Caki2 (cell line): Measurements from ENCODE around the gene PCARE. TPM values are rescaled to one million over a fixed set of nuclear protein-coding genes. Genes with fewer than 3 reads are reported as not detected.

ENCODE experiments used
- DNase-seq: peaks from one replicate; pipeline ENCODE4 v3.0.0-alpha.2; 2015; ENCODE audit warnings: low read depth
- in situ Hi-C: cut with HindIII; loops from 2 replicates; pipeline ENCODE4 v1.10.0; 2016; ENCODE audit warnings: low sequenced_read_pairs, low pct_unique_long_range_greater_than_20kb, mixed read lengths
- total RNA-seq: library from RNA; depleted of rRNA; stranded (reverse); fragments of >200 nt; shearing (Covaris generic); gene quantifications from 2 replicates; pipeline ENCODE4 v1.2.3, GENCODE V29; 2014; ENCODE audit warnings: low replicate concordance

PCARE gene
- total RNA-seq, 1 experiment from 2014 or later, result not detected

GRCh38 chr2:29051730-29052129, 22.6 kb downstream of the PCARE start:
- no peak for DNase-seq
- in situ Hi-C loops, result no loop called here

DNA sequence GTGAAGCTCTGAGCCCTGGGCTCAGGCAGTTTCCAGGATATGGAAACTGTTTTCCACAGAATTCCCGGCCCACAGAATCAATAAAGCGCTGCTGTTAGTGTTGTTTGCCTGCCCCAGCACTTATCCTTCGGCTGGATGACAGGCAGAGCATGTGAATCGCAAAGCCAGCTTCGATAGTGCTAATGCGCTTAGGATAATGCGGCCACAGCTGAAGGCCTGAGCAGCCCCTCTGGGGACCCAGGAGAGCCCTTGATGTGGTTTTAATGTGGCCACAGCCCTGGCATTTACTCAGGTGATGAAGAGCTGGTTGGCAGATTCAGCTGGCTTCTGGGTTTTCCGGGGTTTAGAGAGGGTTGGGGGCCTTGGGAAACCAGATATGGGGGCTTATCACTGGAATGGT, 23.7 kb downstream of the PCARE start:
- DNase-seq, result no peak
- in situ Hi-C loops, result no loop called here

GRCh38 chr2:29047083-29047845, 27.1 kb downstream of the PCARE start:
- DNase-seq, result no peak
- in situ Hi-C loops, result no loop called here

- in situ Hi-C loops, result no loop called here
- no peak for DNase-seq
Measured at GRCh38 chr2:29046321-29046720, 28.0 kb downstream of the PCARE start.

GRCh38 chr2:29044459-29044858, 29.9 kb downstream of the PCARE start:
- in situ Hi-C loops, result no loop called here
- no peak for DNase-seq

GRCh38 chr2:29042561-29043075, 31.7 kb downstream of the PCARE start:
- in situ Hi-C loops, result no loop called here
- DNase-seq, result no peak

GRCh38 chr2:29041161-29041660, 33.1 kb downstream of the PCARE start:
- in situ Hi-C loops, result no loop called here
- DNase-seq, result no peak

DNA sequence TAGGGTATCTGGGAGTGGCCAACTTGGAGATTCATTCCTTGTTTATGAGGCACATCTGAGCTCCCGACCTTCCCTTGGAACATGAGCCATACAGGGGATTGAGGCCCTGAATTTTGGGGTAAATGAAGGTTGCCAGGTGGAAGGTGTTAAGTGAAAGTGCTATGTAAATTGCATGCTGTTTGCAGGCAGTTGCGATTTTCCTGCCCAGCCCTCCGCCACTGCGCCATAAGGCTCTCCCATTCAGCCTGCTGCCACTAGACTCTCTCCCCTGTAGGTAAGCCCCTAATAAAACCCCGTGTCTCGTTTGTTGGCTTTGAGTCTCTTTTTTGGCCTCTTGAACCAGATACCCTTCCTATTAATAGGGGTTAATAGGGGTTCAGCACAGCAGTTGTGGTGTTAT, 33.8 kb downstream of the PCARE start:
- in situ Hi-C loops, result no loop called here
- DNase-seq, result no peak

- in situ Hi-C loops, result no loop called here
Measured at GRCh38 chr2:29039718-29040480, 34.4 kb downstream of the PCARE start.

GRCh38 chr2:29035016-29035745, 39.1 kb downstream of the PCARE start:
- in situ Hi-C loops, result no loop called here
- no peak for DNase-seq

More at GRCh38 chr2:29039718-29040480, 34.4 kb downstream of the PCARE start:
- no peak for DNase-seq

- no peak for DNase-seq
Measured at GRCh38 chr2:29033656-29034055, 40.7 kb downstream of the PCARE start.

GRCh38 chr2:29033172-29033571, 41.2 kb downstream of the PCARE start:
- in situ Hi-C loops, result no loop called here

More at GRCh38 chr2:29033656-29034055, 40.7 kb downstream of the PCARE start:
- in situ Hi-C loops, result no loop called here

GRCh38 chr2:29032189-29032588, 42.1 kb downstream of the PCARE start:
- in situ Hi-C loops, result no loop called here
- no peak for DNase-seq

More at GRCh38 chr2:29033172-29033571, 41.2 kb downstream of the PCARE start:
- DNase-seq, result peak; percentile 72

- DNase-seq, result no peak
- in situ Hi-C loops, result no loop called here
Measured at GRCh38 chr2:29031046-29031445, 43.3 kb downstream of the PCARE start.

DNA sequence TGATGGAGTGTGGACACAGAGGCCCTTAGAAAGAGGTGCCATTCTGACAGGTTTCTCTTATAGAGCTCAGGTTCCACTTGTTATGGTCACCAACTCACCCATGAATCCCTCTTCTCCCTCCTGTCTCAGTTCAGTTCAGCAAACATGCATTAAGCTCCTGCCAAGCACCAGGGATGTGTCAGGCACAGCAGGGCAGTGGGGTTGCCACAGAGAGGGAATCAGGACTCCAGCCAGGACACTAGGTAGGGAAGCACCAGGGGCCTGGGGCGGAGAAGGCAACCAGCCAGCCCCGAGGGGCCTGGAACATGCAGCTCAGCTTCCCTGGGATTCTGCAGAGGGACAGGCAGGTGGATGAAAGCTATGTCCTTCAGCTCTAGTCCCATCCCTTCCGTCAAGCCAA, 48.6 kb downstream of the PCARE start:
- in situ Hi-C loops, result no loop called here
- no peak for DNase-seq

DNA sequence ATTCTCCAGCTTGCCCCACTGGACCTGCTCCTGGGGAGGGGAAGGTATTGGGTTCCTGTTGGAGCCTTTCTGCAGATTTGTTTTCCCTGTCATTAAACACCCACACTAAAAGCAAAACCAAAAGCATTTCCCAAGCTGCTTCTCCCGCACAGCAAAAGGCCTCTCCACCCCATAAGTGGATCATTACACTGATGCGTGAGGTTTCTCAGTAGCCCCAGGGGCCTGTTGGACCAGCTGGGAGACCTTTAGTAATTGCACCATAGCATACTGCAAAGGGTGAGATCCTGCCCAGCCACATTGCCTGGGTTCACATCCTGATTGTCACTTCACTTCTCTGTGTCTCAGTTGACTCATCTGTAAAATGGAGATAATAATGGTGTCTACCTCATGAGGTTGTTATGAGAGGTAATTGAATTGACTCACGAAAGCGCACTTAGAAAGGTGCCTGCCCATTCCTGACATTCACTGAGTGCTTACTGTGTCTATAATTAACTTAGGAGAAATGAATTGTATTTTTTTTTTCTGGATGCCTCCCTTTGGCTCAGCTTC, 49.4 kb downstream of the PCARE start:
- no peak for DNase-seq
- in situ Hi-C loops, result no loop called here

DNA sequence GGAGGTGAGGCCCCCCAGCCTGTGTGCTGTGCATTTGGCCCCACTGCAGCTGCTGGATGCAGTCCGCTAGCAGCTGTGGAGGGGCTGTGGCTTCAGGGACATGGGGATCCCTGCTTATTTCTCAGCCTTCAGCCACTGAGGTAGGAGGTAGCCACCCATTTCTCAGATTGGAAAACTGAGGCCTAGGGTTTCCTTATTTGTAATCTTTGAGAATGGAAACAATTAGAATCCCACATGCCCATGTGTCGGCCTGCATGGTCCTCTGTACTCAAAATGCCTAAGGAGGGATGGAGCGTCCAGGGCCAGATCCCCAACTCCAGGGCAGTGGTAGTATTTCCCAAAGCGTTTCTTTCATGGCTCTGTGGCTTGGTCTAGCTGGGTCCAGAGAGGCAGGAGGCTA, 51.1 kb downstream of the PCARE start:
- in situ Hi-C loops, result no loop called here

DNA sequence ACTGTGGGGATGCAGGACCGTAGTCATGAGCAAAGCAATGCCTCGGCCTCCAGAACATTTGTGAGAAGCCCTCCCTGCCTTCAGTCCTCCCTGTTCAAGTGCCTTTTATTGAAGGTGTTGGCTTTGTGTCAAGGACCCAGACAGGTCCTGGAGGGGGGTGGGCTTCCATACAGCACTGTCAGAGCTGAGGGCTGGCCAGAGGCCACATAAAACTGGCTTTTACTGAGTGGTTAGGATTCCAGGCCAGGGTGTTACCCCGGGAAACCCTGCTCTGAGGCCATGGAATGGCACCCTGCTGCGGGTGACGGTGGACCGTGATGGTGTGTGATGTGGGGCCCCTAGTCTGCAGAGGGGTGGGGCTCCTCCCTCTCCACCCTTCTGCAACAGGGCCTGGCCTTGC, 51.6 kb downstream of the PCARE start:
- DNase-seq, result no peak
- in situ Hi-C loops, result no loop called here

More for the DNA sequence above, 51.1 kb downstream of the PCARE start:
- DNase-seq, result no peak
